Stimulated activated CD4-positive, alpha-beta T cell treated with anti-CD3 and anti-CD28 coated beads, Interleukin-12 subunit alpha, Interleukin-12 subunit beta, amount 100 ng/mL, for 24 hours (primary cell): ENCODE data around the gene CUTC.
"Not testable (repeated sequence)": the region's sequence is repeated elsewhere in the genome, so short reads cannot be mapped to it uniquely, and the experiment has no call there.

Experiments
- DNase-seq, 2 experiments: peaks; one replicate each; pipeline ENCODE4 v3.0.0-alpha.2; 2020; ENCODE audit warnings: low read depth in 2 of 2

Gene CUTC

GRCh38 chr10:99732033-99732842 is at the start of gene CUTC, which contains the start of gene COX15:
Gene CUTC, plus strand, starts transcription at chr10:99732234. Its CDS starts 115 bp downstream, at chr10:99732349.
Gene COX15, minus strand, starts transcription at chr10:99732127. Its CDS starts 78 bp downstream, at chr10:99732049.
- DNase-seq = peak; percentile 91 to 93

GRCh38 chr10:99682752-99683151 is 49.3 kb upstream of the CUTC start:
- DNase-seq = no peak

- DNase-seq = no peak
Observed at GRCh38 chr10:99685597-99685967, 46.5 kb upstream of the CUTC start.

- no peak for DNase-seq
Observed at GRCh38 chr10:99689461-99689860, 42.6 kb upstream of the CUTC start.

GRCh38 chr10:99693933-99694583 is 38.0 kb upstream of the CUTC start:
- DNase-seq = no peak

- DNase-seq = no peak
Observed at GRCh38 chr10:99695761-99696160, 36.3 kb upstream of the CUTC start.

GRCh38 chr10:99698504-99699080 is 33.4 kb upstream of the CUTC start:
- no peak for DNase-seq

GRCh38 chr10:99700649-99701048 is 31.4 kb upstream of the CUTC start:
- no peak for DNase-seq

GRCh38 chr10:99708428-99709012 is 23.5 kb upstream of the CUTC start:
- no peak for DNase-seq

GRCh38 chr10:99709480-99710229 is 22.4 kb upstream of the CUTC start:
- DNase-seq = no peak

- no peak for DNase-seq
Observed at GRCh38 chr10:99711129-99711719, 20.8 kb upstream of the CUTC start.

GRCh38 chr10:99714446-99714845 is 17.6 kb upstream of the CUTC start:
- no peak for DNase-seq

GRCh38 chr10:99720387-99720786 is 11.6 kb upstream of the CUTC start:
- DNase-seq = no peak

GRCh38 chr10:99730026-99730425 is 2.0 kb upstream of the CUTC start:
- no peak for DNase-seq

GRCh38 chr10:99731306-99732032 is 565 bp upstream of the CUTC start:
- no peak for DNase-seq

GRCh38 chr10:99733366-99733765 is 1.3 kb downstream of the CUTC start:
- no peak for DNase-seq

GRCh38 chr10:99734111-99734510 is 2.1 kb downstream of the CUTC start:
- not testable (repeated sequence) for DNase-seq

- DNase-seq = no peak
Observed at GRCh38 chr10:99740260-99740659, 8.2 kb downstream of the CUTC start.

GRCh38 chr10:99740933-99741559 is 9.0 kb downstream of the CUTC start:
- no peak for DNase-seq

GRCh38 chr10:99742254-99742653 is 10.2 kb downstream of the CUTC start:
- no peak for DNase-seq
